MCF 10A (cell line): ENCODE results near the gene PTPRN2. TPM values are rescaled to one million over a fixed set of nuclear protein-coding genes. Genes with fewer than 3 reads are reported as not detected.

ENCODE experiments used
- BruUV-seq: library from RNA; stranded (reverse); fragments of 400-500 nt; replicated peaks from 2 replicates; lab custom pipeline; 2021; lab: Mats Ljungman, UMichigan
- CTCF ChIA-PET: fragments of 300-600 bp; sonication (Branson Sonifier 250); formaldehyde crosslinking; extraction: SDS; loops from one replicate; lab custom pipeline; 2021; ENCODE audit warnings: antibody characterized with exemption, inconsistent platforms; lab: Yijun Ruan, JAX
- POLR2A ChIA-PET: fragments of 300-600, 350-650 bp; sonication (Branson Sonifier 250); formaldehyde crosslinking; extraction: SDS; loops from one replicate; lab custom pipeline; 2020; ENCODE audit warnings: antibody characterized with exemption, inconsistent platforms; lab: Yijun Ruan, JAX
- DNase-seq: peaks from one replicate; pipeline ENCODE4 v3.0.0-alpha.2; 2018; ENCODE audit not compliant: unreplicated experiment
- H3K27ac Mint-ChIP-seq: one replicate; pipeline ENCODE4 v1.8.0; 2022; ENCODE audit warnings: mild to moderate bottlenecking, low read depth, mixed read lengths; ENCODE audit not compliant: unreplicated experiment
- H3K27me3 Mint-ChIP-seq: one replicate; pipeline ENCODE4 v1.8.0; 2022; ENCODE audit warnings: mixed read lengths; ENCODE audit not compliant: insufficient read depth, unreplicated experiment
- H3K36me3 Mint-ChIP-seq: one replicate; pipeline ENCODE4 v1.8.0; 2022; ENCODE audit warnings: mild to moderate bottlenecking, moderate library complexity, mixed read lengths; ENCODE audit not compliant: insufficient read depth, unreplicated experiment
- H3K4me1 Mint-ChIP-seq: one replicate; pipeline ENCODE4 v1.8.0; 2022; ENCODE audit warnings: mixed read lengths; ENCODE audit not compliant: insufficient read depth, unreplicated experiment
- H3K4me3 Mint-ChIP-seq: one replicate; pipeline ENCODE4 v1.8.0; 2022; ENCODE audit warnings: mild to moderate bottlenecking, moderate library complexity, mixed read lengths; ENCODE audit not compliant: unreplicated experiment
- H3K9me3 Mint-ChIP-seq: one replicate; pipeline ENCODE4 v1.8.0; 2022; ENCODE audit warnings: mixed read lengths; ENCODE audit not compliant: unreplicated experiment
- intact Hi-C: fragments of 100-400 bp; cut with micrococcal nuclease; formaldehyde crosslinking; loops from 2 replicates; pipeline ENCODE4 v1.14.1; 2022
- total RNA-seq: library from RNA; stranded (reverse); gene quantifications from 2 replicates; pipeline ENCODE4 v1.2.3, GENCODE V29; 2022
- TF ChIP-seq, protein P1 (sequence below): fragments of 200-600 bp; IDR thresholded peaks from one replicate; pipeline ENCODE4 v1.8.0; 2022; ENCODE audit warnings: antibody characterized with exemption, mild to moderate bottlenecking; ENCODE audit not compliant: unreplicated experiment

The PTPRN2 gene
- total RNA-seq, 1 experiment from 2014 or later, result 4.5 TPM

DNA sequence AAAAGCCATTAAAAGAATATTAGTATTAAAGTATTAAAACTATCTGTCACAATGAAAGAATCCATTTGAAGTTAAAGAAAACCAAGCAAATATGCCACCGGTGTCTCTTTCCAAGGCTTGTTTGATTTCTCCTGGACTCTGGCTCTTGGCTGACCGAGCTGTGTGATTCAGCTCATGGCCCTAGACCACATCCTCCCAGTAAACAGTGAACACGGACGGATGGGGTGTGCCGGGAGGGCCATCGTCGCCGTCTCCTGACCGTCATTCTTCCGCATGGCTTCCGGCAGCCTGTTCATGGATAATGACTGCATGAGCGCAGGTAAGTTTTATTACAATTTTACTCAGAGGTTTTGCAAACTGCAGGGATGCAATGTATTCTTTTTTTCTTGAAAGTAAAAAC lies 1032.3 kb downstream of the PTPRN2 start:
- no peaks in the 10 kb centered on the region for H3K27me3 Mint-ChIP-seq
- ChIA-PET CTCF (no interaction called here), POLR2A (no interaction called here)
- H3K27ac Mint-ChIP-seq, result no peak overlapping the region
- DNase-seq, result no peak
- BruUV-seq, result no TSS peak
- H3K9me3 Mint-ChIP-seq, result no peaks in the 10 kb centered on the region
- H3K36me3 Mint-ChIP-seq, result no peaks in the 10 kb centered on the region
- intact Hi-C loops, result no loop called here
- H3K4me1 Mint-ChIP-seq, result no peaks in the 10 kb centered on the region
- TF ChIP-seq, protein P1, sequence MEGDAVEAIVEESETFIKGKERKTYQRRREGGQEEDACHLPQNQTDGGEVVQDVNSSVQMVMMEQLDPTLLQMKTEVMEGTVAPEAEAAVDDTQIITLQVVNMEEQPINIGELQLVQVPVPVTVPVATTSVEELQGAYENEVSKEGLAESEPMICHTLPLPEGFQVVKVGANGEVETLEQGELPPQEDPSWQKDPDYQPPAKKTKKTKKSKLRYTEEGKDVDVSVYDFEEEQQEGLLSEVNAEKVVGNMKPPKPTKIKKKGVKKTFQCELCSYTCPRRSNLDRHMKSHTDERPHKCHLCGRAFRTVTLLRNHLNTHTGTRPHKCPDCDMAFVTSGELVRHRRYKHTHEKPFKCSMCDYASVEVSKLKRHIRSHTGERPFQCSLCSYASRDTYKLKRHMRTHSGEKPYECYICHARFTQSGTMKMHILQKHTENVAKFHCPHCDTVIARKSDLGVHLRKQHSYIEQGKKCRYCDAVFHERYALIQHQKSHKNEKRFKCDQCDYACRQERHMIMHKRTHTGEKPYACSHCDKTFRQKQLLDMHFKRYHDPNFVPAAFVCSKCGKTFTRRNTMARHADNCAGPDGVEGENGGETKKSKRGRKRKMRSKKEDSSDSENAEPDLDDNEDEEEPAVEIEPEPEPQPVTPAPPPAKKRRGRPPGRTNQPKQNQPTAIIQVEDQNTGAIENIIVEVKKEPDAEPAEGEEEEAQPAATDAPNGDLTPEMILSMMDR, result no peak
- H3K4me3 Mint-ChIP-seq, result no peak overlapping the region

- intact Hi-C loops, result no loop called here
- TF ChIP-seq, protein P1, result no peak
Measured at GRCh38 chr7:157554393-157555238, 1033.0 kb downstream of the PTPRN2 start.

DNA sequence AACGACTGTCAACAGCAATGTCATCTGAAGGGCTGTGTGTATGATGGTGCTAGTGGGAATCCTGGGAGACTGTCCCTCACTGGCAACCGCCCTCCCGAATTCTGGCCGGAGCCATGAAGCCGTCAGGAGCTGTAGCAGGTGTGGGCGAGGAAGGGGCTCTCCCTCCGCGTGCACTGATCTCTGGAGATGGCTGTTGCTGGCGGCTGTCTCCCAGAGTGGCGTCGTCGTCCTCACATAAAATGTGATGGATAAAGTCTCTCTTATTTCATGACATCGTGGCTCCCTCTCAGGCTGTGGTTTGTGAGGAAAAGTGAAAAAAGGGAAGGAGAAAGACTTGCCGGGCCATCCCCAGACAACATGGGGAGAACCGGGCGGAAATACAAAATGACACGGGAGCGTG lies 1034.4 kb downstream of the PTPRN2 start:
- ChIA-PET CTCF (no interaction called here), POLR2A (no interaction called here)
- no peaks in the 10 kb centered on the region for H3K4me1 Mint-ChIP-seq
- DNase-seq, result no peak
- TF ChIP-seq, protein P1, result no peak
- H3K9me3 Mint-ChIP-seq, result no peaks in the 10 kb centered on the region
- BruUV-seq, result no TSS peak
- intact Hi-C loops, result no loop called here
- no peaks in the 10 kb centered on the region for H3K36me3 Mint-ChIP-seq
- no peak overlapping the region for H3K27ac Mint-ChIP-seq
- no peak overlapping the region for H3K4me3 Mint-ChIP-seq
- no peaks in the 10 kb centered on the region for H3K27me3 Mint-ChIP-seq

More at GRCh38 chr7:157554393-157555238, 1033.0 kb downstream of the PTPRN2 start:
- H3K36me3 Mint-ChIP-seq, result no peaks in the 10 kb centered on the region
- H3K27ac Mint-ChIP-seq, result no peak overlapping the region
- no peaks in the 10 kb centered on the region for H3K9me3 Mint-ChIP-seq
- BruUV-seq, result no TSS peak
- ChIA-PET POLR2A (no interaction called here), CTCF (no interaction called here)
- DNase-seq, result no peak
- H3K4me3 Mint-ChIP-seq, result no peak overlapping the region
- no peaks in the 10 kb centered on the region for H3K4me1 Mint-ChIP-seq
- no peaks in the 10 kb centered on the region for H3K27me3 Mint-ChIP-seq

DNA sequence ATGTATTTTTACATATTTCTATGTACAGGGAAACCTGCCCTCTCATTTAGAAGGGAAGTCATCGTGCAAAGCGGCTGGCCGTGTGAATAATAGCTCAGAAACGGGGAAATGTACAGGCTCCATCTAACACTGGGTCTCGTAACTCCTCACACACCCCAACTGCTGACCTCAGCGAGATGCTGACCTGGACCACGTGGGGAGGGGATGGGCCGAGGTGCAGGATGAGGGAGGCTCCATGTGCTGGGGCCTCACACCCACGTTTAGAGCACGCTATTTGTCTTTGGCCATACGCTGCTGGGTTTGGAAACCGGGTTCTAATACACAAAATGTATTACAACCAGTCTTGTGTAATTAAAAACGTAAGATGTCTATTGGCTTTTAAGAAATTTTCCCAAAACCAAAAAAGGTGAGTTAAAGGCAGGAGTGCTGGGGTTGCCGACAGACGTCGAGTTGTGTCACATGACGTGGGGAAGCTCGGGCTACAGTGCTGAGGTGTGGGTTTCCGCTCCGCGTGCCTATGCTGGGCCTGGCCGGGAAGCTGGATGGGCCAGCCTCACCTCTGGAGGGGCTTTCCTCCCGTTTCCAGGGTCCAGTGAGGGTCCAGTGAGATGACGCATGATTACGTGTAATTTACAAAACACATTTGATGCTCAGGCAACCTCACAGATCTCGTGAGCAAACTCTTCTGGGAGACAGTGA lies 1035.2 kb downstream of the PTPRN2 start:
- intact Hi-C loops, result no loop called here
- no TSS peak for BruUV-seq
- TF ChIP-seq, protein P1, result no peak
- H3K4me1 Mint-ChIP-seq, result no peaks in the 10 kb centered on the region
- DNase-seq, result no peak
- H3K36me3 Mint-ChIP-seq, result no peaks in the 10 kb centered on the region
- ChIA-PET POLR2A (no interaction called here), CTCF (no interaction called here)
- H3K4me3 Mint-ChIP-seq, result no peak overlapping the region
- H3K27me3 Mint-ChIP-seq, result no peaks in the 10 kb centered on the region
- no peaks in the 10 kb centered on the region for H3K9me3 Mint-ChIP-seq
- no peak overlapping the region for H3K27ac Mint-ChIP-seq
